K562 (cell line): ENCODE measurements around the gene BGLAP. TPM values are rescaled to one million over a fixed set of nuclear protein-coding genes. Genes with fewer than 3 reads are reported as not detected.

ENCODE experiments used
- ATF7 ChIP-seq: fragments of 450-650 bp; IDR thresholded peaks from 2 replicates; pipeline ENCODE4 v1.7.1; 2014; ENCODE audit warnings: mild to moderate bottlenecking, moderate library complexity
- CHCHD3 ChIP-seq: fragments of 250-450 bp; sonication (Bioruptor Pico); IDR thresholded peaks from 2 replicates; pipeline ENCODE4 v2.1.2; 2022; ENCODE audit warnings: mild to moderate bottlenecking
- FOXK2 ChIP-seq, 2 experiments: fragments of 450-650 bp; IDR thresholded peaks in 1 of 2; conservative IDR thresholded peaks in 1 of 2; 2 replicates each; pipeline ENCODE4 v1.6.1; 2016; ENCODE audit warnings: low read depth in 2 of 2, mild to moderate bottlenecking in 1 of 2
- POLR2B ChIP-seq: fragments of 450-650 bp; IDR thresholded peaks from 2 replicates; pipeline ENCODE4 v1.6.1; 2018; ENCODE audit warnings: low read depth; ENCODE audit not compliant: partially characterized antibody
- RBFOX2 ChIP-seq: fragments of 200-400 bp; formaldehyde crosslinking; IDR thresholded peaks from 2 replicates; pipeline ENCODE4 v1.6.1; 2017; ENCODE audit warnings: low read depth, mild to moderate bottlenecking, low read length, moderate library complexity
- SUPT5H ChIP-seq: fragments of 450-650 bp; IDR thresholded peaks from 2 replicates; pipeline ENCODE4 v1.6.1; 2016
- TAF9B ChIP-seq: fragments of 450-650 bp; IDR thresholded peaks from 2 replicates; pipeline ENCODE4 v1.6.1; 2018; ENCODE audit warnings: mild to moderate bottlenecking; ENCODE audit not compliant: partially characterized antibody
- YBX1 ChIP-seq: fragments of 450-650 bp; IDR thresholded peaks from 2 replicates; pipeline ENCODE4 v1.7.1; 2016; ENCODE audit warnings: mild to moderate bottlenecking
- polyA plus RNA-seq, 8 experiments: library from polyadenylated mRNA; depleted of rRNA in 4 of 8; stranded (reverse) in 5 of 8; unstranded in 3 of 8; fragments of >200 nt; fragmentation: Nextera tagmentation in 2 of 8; fragmentation: Illumina TruSeq in 1 of 8; extraction: Ambion mirVana in 2 of 8; extraction: Trizol in 1 of 8; gene quantifications; 2 replicates each; pipeline versions ENCODE4 v1.2.1 to v1.2.3, GENCODE V29; 2011 to 2014; ENCODE audit warnings: inconsistent platforms in 1 of 8, missing spikeins in 1 of 8
- total RNA-seq, 7 experiments: library from RNA; depleted of rRNA in 6 of 7; stranded (reverse); fragments of >200 nt in 6 of 7; fragmentation: Illumina TruSeq in 2 of 7; extraction: Trizol in 2 of 7; gene quantifications; 2 replicates each; pipeline versions ENCODE4 v1.2.1 to v1.2.3, GENCODE V29; 2011 to 2021; ENCODE audit warnings: low replicate concordance in 1 of 7
- TF ChIP-seq, protein P1 (sequence below): fragments of 250-450 bp; sonication (Bioruptor Pico); IDR thresholded peaks from 2 replicates; pipeline ENCODE4 v1.9.0; 2021; ENCODE audit warnings: mild to moderate bottlenecking, inconsistent platforms
- TF ChIP-seq, protein P2 (sequence below): sonication (generic); formaldehyde crosslinking; IDR thresholded peaks from 2 replicates; pipeline ENCODE4 v1.8.0; 2022; ENCODE audit warnings: mild to moderate bottlenecking, missing genetic modification reagents
- TF ChIP-seq, protein P3 (sequence below): fragments of 250-450 bp; sonication (Bioruptor Pico); IDR thresholded peaks from 2 replicates; pipeline ENCODE4 v1.4.0; 2020; ENCODE audit warnings: mild to moderate bottlenecking
- TF ChIP-seq, protein P4 (sequence below): sonication (generic); formaldehyde crosslinking; IDR thresholded peaks from 2 replicates; pipeline ENCODE4 v1.8.0; 2022; ENCODE audit warnings: missing genetic modification reagents, mild to moderate bottlenecking, borderline replicate concordance
- TF ChIP-seq, protein P5 (sequence below): fragments of 450-650 bp; IDR thresholded peaks from 2 replicates; pipeline ENCODE4 v1.6.1; 2017; ENCODE audit warnings: antibody characterized with exemption, mild to moderate bottlenecking

The BGLAP gene
- total and polyA plus RNA-seq, 9 of the 15 experiments (the other 6 are each of a cell fraction or from before 2014, with no cell fraction given), result 0.15 to 1.4 (median 0.28) TPM; not detected in 3

DNA sequence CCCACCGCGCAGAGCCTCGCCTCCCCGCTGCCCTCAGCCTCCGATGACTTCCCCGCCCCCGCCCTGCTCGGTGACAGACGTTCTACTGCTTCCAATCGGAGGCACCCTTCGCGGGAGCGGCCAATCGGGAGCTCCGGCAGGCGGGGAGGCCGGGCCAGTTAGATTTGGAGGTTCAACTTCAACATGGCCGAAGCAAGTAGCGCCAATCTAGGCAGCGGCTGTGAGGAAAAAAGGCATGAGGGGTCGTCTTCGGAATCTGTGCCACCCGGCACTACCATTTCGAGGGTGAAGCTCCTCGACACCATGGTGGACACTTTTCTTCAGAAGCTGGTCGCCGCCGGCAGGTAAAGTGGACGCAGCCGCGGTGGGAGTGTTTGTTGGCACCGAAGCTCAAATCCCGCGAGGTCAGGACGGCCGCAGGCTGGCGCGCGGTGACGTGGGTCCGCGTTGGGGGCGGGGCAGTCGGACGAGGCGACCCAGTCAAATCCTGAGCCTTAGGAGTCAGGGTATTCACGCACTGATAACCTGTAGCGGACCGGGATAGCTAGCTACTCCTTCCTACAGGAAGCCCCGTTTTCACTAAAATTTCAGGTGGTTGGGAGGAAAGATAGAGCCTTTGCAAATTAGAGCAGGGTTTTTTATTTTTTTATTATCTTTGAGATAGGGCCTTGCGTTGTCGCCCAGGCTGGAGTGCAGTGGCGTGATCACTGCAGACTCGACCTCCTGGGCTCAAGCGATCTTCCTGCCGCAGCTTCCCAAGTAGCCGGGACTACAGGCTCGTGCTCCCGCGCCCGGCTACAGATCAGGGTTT, 28.9 kb upstream of the BGLAP start, which contains the start of gene PMF1 (continued):
- TF ChIP-seq, protein P1, sequence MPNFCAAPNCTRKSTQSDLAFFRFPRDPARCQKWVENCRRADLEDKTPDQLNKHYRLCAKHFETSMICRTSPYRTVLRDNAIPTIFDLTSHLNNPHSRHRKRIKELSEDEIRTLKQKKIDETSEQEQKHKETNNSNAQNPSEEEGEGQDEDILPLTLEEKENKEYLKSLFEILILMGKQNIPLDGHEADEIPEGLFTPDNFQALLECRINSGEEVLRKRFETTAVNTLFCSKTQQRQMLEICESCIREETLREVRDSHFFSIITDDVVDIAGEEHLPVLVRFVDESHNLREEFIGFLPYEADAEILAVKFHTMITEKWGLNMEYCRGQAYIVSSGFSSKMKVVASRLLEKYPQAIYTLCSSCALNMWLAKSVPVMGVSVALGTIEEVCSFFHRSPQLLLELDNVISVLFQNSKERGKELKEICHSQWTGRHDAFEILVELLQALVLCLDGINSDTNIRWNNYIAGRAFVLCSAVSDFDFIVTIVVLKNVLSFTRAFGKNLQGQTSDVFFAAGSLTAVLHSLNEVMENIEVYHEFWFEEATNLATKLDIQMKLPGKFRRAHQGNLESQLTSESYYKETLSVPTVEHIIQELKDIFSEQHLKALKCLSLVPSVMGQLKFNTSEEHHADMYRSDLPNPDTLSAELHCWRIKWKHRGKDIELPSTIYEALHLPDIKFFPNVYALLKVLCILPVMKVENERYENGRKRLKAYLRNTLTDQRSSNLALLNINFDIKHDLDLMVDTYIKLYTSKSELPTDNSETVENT, result peak; percentile 70; the same call in 1 of the 2 replicates
- TF ChIP-seq FOXK2 (conservative IDR thresholded peaks at IDR 0.05 in 1 of 2, IDR thresholded peaks at IDR 0.05 in 1 of 2; ENCODE audit: low read depth in 2 of 2), result peak; percentile 80 to 83
- peak; percentile 97 for TF ChIP-seq SUPT5H
- TF ChIP-seq CHCHD3 (CRISPR knock-in tag), result no peak
- peak; percentile 99 for TF ChIP-seq RBFOX2
- peak; percentile 90 for TF ChIP-seq ATF7
- no peak for TF ChIP-seq YBX1
- TF ChIP-seq, protein P2, sequence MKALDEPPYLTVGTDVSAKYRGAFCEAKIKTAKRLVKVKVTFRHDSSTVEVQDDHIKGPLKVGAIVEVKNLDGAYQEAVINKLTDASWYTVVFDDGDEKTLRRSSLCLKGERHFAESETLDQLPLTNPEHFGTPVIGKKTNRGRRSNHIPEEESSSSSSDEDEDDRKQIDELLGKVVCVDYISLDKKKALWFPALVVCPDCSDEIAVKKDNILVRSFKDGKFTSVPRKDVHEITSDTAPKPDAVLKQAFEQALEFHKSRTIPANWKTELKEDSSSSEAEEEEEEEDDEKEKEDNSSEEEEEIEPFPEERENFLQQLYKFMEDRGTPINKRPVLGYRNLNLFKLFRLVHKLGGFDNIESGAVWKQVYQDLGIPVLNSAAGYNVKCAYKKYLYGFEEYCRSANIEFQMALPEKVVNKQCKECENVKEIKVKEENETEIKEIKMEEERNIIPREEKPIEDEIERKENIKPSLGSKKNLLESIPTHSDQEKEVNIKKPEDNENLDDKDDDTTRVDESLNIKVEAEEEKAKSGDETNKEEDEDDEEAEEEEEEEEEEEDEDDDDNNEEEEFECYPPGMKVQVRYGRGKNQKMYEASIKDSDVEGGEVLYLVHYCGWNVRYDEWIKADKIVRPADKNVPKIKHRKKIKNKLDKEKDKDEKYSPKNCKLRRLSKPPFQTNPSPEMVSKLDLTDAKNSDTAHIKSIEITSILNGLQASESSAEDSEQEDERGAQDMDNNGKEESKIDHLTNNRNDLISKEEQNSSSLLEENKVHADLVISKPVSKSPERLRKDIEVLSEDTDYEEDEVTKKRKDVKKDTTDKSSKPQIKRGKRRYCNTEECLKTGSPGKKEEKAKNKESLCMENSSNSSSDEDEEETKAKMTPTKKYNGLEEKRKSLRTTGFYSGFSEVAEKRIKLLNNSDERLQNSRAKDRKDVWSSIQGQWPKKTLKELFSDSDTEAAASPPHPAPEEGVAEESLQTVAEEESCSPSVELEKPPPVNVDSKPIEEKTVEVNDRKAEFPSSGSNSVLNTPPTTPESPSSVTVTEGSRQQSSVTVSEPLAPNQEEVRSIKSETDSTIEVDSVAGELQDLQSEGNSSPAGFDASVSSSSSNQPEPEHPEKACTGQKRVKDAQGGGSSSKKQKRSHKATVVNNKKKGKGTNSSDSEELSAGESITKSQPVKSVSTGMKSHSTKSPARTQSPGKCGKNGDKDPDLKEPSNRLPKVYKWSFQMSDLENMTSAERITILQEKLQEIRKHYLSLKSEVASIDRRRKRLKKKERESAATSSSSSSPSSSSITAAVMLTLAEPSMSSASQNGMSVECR (CRISPR knock-in tag), result peak; percentile 16; the same call in 1 of the 2 replicates
- TF ChIP-seq POLR2B, result peak; percentile 97
- TF ChIP-seq, protein P3, sequence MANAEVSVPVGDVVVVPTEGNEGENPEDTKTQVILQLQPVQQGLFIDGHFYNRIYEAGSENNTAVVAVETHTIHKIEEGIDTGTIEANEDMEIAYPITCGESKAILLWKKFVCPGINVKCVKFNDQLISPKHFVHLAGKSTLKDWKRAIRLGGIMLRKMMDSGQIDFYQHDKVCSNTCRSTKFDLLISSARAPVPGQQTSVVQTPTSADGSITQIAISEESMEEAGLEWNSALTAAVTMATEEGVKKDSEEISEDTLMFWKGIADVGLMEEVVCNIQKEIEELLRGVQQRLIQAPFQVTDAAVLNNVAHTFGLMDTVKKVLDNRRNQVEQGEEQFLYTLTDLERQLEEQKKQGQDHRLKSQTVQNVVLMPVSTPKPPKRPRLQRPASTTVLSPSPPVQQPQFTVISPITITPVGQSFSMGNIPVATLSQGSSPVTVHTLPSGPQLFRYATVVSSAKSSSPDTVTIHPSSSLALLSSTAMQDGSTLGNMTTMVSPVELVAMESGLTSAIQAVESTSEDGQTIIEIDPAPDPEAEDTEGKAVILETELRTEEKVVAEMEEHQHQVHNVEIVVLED (CRISPR knock-in tag), result peak; percentile 88
- TF ChIP-seq, protein P4, sequence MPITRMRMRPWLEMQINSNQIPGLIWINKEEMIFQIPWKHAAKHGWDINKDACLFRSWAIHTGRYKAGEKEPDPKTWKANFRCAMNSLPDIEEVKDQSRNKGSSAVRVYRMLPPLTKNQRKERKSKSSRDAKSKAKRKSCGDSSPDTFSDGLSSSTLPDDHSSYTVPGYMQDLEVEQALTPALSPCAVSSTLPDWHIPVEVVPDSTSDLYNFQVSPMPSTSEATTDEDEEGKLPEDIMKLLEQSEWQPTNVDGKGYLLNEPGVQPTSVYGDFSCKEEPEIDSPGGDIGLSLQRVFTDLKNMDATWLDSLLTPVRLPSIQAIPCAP (CRISPR knock-in tag), result 0 out of 2 replicates have a peak, but pooled peaks have one; percentile 36
- peak; percentile 94 for TF ChIP-seq TAF9B
- TF ChIP-seq, protein P5, sequence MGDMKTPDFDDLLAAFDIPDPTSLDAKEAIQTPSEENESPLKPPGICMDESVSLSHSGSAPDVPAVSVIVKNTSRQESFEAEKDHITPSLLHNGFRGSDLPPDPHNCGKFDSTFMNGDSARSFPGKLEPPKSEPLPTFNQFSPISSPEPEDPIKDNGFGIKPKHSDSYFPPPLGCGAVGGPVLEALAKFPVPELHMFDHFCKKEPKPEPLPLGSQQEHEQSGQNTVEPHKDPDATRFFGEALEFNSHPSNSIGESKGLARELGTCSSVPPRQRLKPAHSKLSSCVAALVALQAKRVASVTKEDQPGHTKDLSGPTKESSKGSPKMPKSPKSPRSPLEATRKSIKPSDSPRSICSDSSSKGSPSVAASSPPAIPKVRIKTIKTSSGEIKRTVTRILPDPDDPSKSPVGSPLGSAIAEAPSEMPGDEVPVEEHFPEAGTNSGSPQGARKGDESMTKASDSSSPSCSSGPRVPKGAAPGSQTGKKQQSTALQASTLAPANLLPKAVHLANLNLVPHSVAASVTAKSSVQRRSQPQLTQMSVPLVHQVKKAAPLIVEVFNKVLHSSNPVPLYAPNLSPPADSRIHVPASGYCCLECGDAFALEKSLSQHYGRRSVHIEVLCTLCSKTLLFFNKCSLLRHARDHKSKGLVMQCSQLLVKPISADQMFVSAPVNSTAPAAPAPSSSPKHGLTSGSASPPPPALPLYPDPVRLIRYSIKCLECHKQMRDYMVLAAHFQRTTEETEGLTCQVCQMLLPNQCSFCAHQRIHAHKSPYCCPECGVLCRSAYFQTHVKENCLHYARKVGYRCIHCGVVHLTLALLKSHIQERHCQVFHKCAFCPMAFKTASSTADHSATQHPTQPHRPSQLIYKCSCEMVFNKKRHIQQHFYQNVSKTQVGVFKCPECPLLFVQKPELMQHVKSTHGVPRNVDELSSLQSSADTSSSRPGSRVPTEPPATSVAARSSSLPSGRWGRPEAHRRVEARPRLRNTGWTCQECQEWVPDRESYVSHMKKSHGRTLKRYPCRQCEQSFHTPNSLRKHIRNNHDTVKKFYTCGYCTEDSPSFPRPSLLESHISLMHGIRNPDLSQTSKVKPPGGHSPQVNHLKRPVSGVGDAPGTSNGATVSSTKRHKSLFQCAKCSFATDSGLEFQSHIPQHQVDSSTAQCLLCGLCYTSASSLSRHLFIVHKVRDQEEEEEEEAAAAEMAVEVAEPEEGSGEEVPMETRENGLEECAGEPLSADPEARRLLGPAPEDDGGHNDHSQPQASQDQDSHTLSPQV, result peak; percentile 78
